RWPE1 (cell line): ENCODE measurements around the gene REPIN1.
A peak's percentile ranks its signal among the peaks of the same experiment; 100 is the strongest.

ENCODE experiments used
- CTCF ChIA-PET: fragments of 350-600 bp; sonication (Branson Sonifier 250); formaldehyde crosslinking; extraction: SDS; loops from one replicate; lab custom pipeline; 2021; lab: Yijun Ruan, JAX
- POLR2A ChIA-PET: fragments of 400-600 bp; formaldehyde crosslinking; extraction: SDS; loops from one replicate; lab custom pipeline; 2020; ENCODE audit warnings: antibody characterized with exemption; ENCODE audit not compliant: low non-redundant PET; lab: Yijun Ruan, JAX
- DNase-seq: peaks from one replicate; pipeline ENCODE4 v3.0.0; 2012; ENCODE audit warnings: low spot score
- H3K27ac ChIP-seq: fragments of 450-650 bp; 2 replicates; pipeline ENCODE4 v1.5.1; 2017
- TF ChIP-seq, protein P1 (sequence below): fragments of 450-650 bp; conservative IDR thresholded peaks from 2 replicates; pipeline ENCODE4 v1.5.1; 2017; ENCODE audit warnings: low read depth, mild to moderate bottlenecking

The REPIN1 gene

DNA sequence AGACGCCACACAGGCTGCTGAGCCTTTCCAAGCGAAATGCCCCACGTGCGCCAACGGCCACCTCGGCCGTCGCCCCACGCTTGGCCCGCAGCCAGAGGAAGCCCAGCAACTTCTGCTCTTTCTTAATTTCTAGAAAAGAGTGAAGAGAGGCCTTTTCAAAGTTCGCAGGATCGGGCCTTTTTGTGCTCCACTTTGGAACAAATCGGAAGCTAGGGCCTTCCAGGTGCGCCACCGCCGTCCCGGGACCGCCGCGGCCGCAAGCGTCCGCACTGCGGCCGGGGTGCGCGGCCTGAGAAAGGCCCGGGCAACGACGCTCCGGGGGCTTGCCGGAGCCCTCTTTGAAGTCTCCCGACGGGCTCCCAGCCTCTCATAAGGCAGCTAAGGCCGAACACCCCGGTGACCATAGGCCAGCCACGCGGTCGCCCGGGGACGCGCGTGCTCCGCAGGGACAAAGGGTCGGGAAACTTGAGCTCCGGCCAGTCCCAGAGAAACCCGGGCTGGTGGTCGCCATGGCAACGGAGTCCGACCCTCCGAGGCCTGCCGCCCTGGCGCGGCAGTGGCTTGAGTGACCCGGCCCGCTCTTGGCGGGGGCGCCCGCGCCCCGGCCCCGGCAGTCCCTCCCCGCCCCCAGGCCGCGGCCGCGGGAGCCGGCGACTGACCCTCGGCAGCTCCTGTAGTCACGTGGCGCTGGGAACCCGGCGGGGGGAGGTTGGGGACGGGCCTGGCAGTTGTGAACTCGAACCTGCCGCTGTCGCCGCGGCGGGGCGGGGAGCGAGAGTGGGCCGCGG is at the start of gene REPIN1:
REPIN1 (plus strand) TSS at position 727 of the 788 bp plus-strand sequence. CDS start 890 bp downstream, outside the sequence.
- CTCF ChIA-PET = interaction anchor here (0.7 kb wide), 2 partner anchors 31 to 53 kb away, joined by 3 read pairs; no protein-coding TSS in a partner anchor
- POLR2A ChIA-PET = no interaction called here
- TF ChIP-seq, protein P1, sequence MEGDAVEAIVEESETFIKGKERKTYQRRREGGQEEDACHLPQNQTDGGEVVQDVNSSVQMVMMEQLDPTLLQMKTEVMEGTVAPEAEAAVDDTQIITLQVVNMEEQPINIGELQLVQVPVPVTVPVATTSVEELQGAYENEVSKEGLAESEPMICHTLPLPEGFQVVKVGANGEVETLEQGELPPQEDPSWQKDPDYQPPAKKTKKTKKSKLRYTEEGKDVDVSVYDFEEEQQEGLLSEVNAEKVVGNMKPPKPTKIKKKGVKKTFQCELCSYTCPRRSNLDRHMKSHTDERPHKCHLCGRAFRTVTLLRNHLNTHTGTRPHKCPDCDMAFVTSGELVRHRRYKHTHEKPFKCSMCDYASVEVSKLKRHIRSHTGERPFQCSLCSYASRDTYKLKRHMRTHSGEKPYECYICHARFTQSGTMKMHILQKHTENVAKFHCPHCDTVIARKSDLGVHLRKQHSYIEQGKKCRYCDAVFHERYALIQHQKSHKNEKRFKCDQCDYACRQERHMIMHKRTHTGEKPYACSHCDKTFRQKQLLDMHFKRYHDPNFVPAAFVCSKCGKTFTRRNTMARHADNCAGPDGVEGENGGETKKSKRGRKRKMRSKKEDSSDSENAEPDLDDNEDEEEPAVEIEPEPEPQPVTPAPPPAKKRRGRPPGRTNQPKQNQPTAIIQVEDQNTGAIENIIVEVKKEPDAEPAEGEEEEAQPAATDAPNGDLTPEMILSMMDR = no peak
- peak; percentile 57 for DNase-seq
- H3K27ac ChIP-seq = peak within 1 kb of the TSS; percentile 87

DNA sequence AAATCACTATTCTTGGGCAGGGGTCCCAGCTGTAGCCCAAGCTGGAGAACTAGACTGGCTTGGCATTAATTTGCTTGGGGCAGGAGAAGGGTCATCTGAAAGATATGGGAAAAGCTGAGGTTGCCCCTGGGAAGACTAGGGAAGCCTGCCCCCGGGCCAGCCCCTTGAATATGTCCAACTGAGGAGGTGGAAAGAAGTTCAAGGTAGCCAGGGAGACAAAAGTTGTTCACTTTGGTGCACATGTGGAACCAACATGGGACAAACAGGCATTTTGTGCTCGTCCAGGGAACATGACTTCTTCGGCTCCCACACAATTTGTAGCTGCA is 46.9 kb upstream of the REPIN1 start:
- CTCF ChIA-PET = no interaction called here
- POLR2A ChIA-PET = no interaction called here
- TF ChIP-seq, protein P1 = no peak
- no peak for DNase-seq
- no peak overlapping the region for H3K27ac ChIP-seq

DNA sequence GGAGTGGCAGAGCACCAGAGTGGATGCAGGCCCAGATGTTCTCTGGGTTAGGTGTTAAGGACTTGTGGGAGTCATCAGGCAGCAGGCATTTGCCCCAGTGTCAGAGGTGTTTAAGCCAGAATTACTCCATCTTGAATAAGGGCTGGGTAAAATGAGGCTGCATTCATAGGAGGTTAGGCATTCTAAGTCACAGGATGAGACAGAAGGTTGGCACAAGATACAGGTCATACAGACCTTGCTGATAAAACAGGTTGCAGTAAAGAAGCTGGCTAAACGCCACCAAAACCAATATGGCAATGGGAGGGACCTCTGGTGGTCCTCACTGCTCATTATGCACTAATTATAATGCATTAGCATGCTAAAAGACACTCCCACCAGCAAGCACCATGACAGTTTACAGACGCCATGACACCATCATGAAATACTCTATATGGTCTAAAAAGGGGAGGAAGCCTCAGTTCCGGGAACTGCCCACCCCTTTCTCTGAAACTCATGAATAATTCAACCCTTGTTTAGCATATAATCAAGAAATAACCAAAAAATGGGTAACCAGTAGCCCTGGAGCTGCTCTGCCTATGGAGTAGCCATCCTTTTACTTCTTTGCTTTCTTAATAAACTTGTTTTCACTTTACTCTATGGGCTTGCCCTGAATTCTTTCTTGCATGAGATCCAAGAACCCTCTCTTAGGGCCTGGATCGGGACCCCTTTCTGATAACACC is 46.3 kb upstream of the REPIN1 start:
- POLR2A ChIA-PET = no interaction called here
- no peak for DNase-seq
- H3K27ac ChIP-seq = peak overlapping the region; percentile 68
- TF ChIP-seq, protein P1 = no peak
- CTCF ChIA-PET = no interaction called here

DNA sequence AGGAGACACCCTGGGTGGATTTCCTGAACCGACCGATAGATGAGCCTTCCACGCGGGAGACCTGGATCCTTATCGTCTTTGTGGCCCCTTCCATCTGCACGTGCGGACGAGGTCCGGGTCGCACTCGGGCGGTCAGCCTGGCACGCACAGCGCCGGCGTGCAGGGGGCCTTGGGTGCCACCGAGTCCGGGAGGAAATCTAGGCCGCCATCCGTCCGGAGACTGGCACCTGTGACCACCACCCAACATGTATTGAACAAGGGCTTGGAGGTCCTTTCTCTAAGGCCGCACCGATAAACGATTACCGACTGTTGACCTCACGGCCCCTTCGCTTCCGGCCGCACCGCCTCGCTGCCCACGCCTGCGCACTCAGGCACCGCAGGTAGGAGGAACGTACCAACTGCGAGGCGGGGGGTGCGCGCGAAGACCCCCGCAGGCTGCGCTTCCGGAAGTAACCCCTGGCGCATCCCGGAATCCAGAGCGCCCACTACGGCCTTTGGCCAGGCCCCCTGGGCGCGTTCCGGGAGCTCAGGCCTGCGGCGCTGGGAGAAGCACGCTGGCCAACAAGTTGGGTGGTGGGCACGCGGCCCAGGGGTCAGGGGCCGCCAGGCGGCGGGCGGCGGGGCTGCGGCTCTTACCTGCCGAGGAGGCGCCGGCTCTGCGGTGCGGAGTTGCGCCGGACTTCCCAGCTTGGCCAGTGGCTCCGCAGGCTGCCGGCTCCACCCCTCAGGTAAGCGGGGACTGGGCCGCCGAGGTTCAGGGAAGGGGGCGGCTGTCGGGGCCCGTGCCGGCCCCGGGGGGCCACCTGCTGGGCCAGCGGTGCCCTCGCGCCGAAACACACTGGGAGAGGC is 45.6 kb upstream of the REPIN1 start, which contains the start of the genes ACTR3C and LRRC61:
ACTR3C (minus strand) TSS at position 713 of the 849 bp plus-strand sequence. CDS start 28,249 bp downstream, outside the sequence.
LRRC61 (plus strand) TSS at position 523 of the 849 bp plus-strand sequence. CDS start 13,507 bp downstream, outside the sequence.
- H3K27ac ChIP-seq = peak within 1 kb of the TSS; percentile 68
- CTCF ChIA-PET = interaction anchor here (0.6 kb wide), 1 partner anchor 1494 kb away, joined by 3 read pairs; no protein-coding TSS in a partner anchor
- DNase-seq = peak; percentile 32
- POLR2A ChIA-PET = no interaction called here
- TF ChIP-seq, protein P1 = 0 out of 2 replicates have a peak, but pooled peaks have one; percentile 34

DNA sequence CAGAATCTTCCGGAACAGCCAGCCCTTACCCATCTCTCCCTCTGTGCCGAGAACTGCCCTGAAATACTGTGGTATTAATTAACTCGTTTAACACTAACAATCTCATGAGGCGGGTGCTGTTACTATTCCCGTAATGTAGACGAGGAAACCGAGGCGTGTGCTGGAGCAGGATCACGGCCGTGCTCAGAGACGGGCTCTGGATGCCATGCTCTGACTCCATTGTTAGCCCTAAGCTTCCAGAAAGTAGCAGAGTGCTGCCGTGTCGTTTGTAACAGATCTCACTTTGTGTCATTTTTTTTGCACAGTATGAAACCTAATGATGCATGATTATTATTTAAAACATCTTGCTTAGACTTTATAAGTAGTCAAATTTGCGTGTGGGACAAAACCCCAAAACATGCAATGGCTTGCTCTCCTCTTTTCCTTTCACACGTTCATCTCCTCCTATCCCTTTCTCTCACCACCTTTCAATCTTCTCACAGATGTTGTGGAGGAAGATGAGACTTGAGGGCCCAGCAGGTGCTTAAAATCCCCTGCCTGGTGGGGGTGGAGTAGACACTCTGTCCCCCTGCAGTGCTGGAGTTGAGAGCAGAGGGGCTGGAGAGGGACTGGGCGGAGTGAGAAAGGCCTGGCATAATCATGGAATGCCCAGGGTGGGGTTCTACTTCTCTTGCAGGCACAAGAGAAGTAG is 44.8 kb upstream of the REPIN1 start:
- peak; percentile 8 for DNase-seq
- TF ChIP-seq, protein P1 = 0 out of 2 replicates have a peak, but pooled peaks have one; percentile 4
- CTCF ChIA-PET = interaction anchor here (0.6 kb wide), 1 partner anchor 1493 kb away, joined by 3 read pairs; no protein-coding TSS in a partner anchor
- POLR2A ChIA-PET = no interaction called here
- peak overlapping the region; percentile 68 for H3K27ac ChIP-seq
